HCT116 (cell line): ENCODE data around the gene MOGAT3. TPM values are rescaled to one million over a fixed set of nuclear protein-coding genes. Genes with fewer than 3 reads are reported as not detected.

Experiments used
- ATAC-seq: fragments of 200-7000 bp; cut with Tn5 transposase; 2 replicates; pipeline ENCODE4 v1.9.1; 2020; ENCODE audit warnings: mild to moderate bottlenecking, moderate library complexity
- BruUV-seq: library from RNA; stranded (reverse); fragments of 400-500 nt; replicated peaks from 2 replicates; lab custom pipeline; 2021; lab: Mats Ljungman, UMichigan
- CTCF ChIA-PET: fragments of 300-600 bp; sonication (Branson Sonifier 250); formaldehyde crosslinking; loops from one replicate; lab custom pipeline; 2021; ENCODE audit warnings: antibody characterized with exemption; lab: Charles Lee
- POLR2A ChIA-PET: fragments of 300-600, 350-600 bp; sonication (Branson Sonifier 250); formaldehyde crosslinking; loops from one replicate; lab custom pipeline; 2021; ENCODE audit warnings: antibody characterized with exemption; lab: Charles Lee
- RAD21 ChIA-PET, 2 experiments: fragments of 300-600 bp; sonication (Branson Sonifier 250); formaldehyde crosslinking; loops; one replicate each; lab custom pipeline; 2023; ENCODE audit warnings: low total read pairs in 2 of 2; ENCODE audit not compliant: uncharacterized antibody in 2 of 2, unreplicated experiment in 2 of 2, low non-redundant PET in 1 of 2; lab: Charles Lee
- DNase-seq: peaks from one replicate; pipeline ENCODE4 v3.0.0-alpha.2; 2010; ENCODE audit warnings: low read depth, low spot score
- H2AFZ ChIP-seq: fragments of 200-600 bp; shearing (Covaris generic), sonication (generic); 2 replicates; pipeline ENCODE4 v1.6.1; 2017; ENCODE audit warnings: low read depth, mixed run types, mixed read lengths, antibody characterized with exemption, low read length; ENCODE audit not compliant: poor library complexity, severe bottlenecking
- H3K27ac ChIP-seq: 2 replicates; pipeline ENCODE4 v1.5.1; 2012; ENCODE audit warnings: low read depth, low read length
- H3K27me3 ChIP-seq: fragments of 200-600 bp; sonication (generic); 2 replicates; pipeline ENCODE4 v1.6.1; 2016; ENCODE audit warnings: mixed run types, low read length, mixed read lengths; ENCODE audit not compliant: insufficient read depth
- H3K36me3 ChIP-seq, 2 experiments: fragments of 200-500 bp in 1 of 2; fragments of 200-600 bp in 1 of 2; sonication (Bioruptor generic) in 1 of 2; sonication (generic) in 1 of 2; 2 replicates each; pipeline versions ENCODE4 v1.5.1 to v1.6.1; 2014 to 2016; ENCODE audit warnings: low read length in 2 of 2, inconsistent platforms in 1 of 2, mixed read lengths in 1 of 2, mixed run types in 1 of 2; ENCODE audit not compliant: insufficient read depth in 2 of 2, control insufficient read depth in 1 of 2
- H3K4me1 ChIP-seq, 2 experiments: fragments of 200-600 bp in 1 of 2; sonication (generic) in 1 of 2; 2 replicates each; pipeline versions ENCODE4 v1.5.1 to v1.6.1; 2012 to 2017; ENCODE audit warnings: low read length in 2 of 2, inconsistent platforms in 1 of 2, mild to moderate bottlenecking in 1 of 2, mixed read lengths in 1 of 2, mixed run types in 1 of 2, moderate library complexity in 1 of 2; ENCODE audit not compliant: insufficient read depth in 2 of 2, control insufficient read depth in 1 of 2
- H3K4me2 ChIP-seq: fragments of 200-600 bp; sonication (generic); 2 replicates; pipeline ENCODE4 v1.6.1; 2017; ENCODE audit warnings: mixed run types, low read length, mixed read lengths
- H3K4me3 ChIP-seq, 2 experiments: fragments of 200-600 bp in 1 of 2; sonication (generic) in 1 of 2; replicated peaks in 1 of 2; 2 replicates each; pipeline ENCODE4 v1.5.1; 2011 to 2016; ENCODE audit warnings: low read length in 2 of 2, control low read depth in 1 of 2, low read depth in 1 of 2, mild to moderate bottlenecking in 1 of 2, mixed read lengths in 1 of 2, mixed run types in 1 of 2
- H3K79me2 ChIP-seq: fragments of 200-600 bp; sonication (generic); 2 replicates; pipeline ENCODE4 v1.6.1; 2017; ENCODE audit warnings: mild to moderate bottlenecking, mixed run types, low read length, moderate library complexity, mixed read lengths; ENCODE audit not compliant: insufficient read depth
- H3K9ac ChIP-seq: fragments of 200-600 bp; sonication (generic); 2 replicates; pipeline ENCODE4 v1.6.1; 2016; ENCODE audit warnings: low read length, mixed read lengths
- H3K9me2 ChIP-seq: fragments of 200-600 bp; sonication (generic), shearing (Covaris generic); 2 replicates; pipeline ENCODE4 v1.6.1; 2017; ENCODE audit warnings: mixed run types, mild to moderate bottlenecking, moderate library complexity; ENCODE audit not compliant: insufficient read depth
- H3K9me3 ChIP-seq, 2 experiments: fragments of 200-500 bp in 1 of 2; fragments of 200-600 bp in 1 of 2; sonication (Bioruptor generic) in 1 of 2; sonication (generic) in 1 of 2; 2 replicates each; pipeline ENCODE4 v1.6.1; 2014 to 2017; ENCODE audit warnings: low read length in 2 of 2, mixed read lengths in 2 of 2, inconsistent platforms in 1 of 2, low read depth in 1 of 2, mild to moderate bottlenecking in 1 of 2, mixed run types in 1 of 2, moderate library complexity in 1 of 2; ENCODE audit not compliant: control insufficient read depth in 1 of 2, insufficient read depth in 1 of 2
- H4K20me1 ChIP-seq: fragments of 200-600 bp; sonication (generic), shearing (Covaris generic); 2 replicates; pipeline ENCODE4 v1.6.1; 2017; ENCODE audit warnings: mixed run types, mild to moderate bottlenecking, moderate library complexity; ENCODE audit not compliant: insufficient read depth
- CBX3 ChIP-seq: IDR thresholded peaks from 2 replicates; pipeline ENCODE4 v1.6.1; 2012; ENCODE audit warnings: low read depth
- CEBPB ChIP-seq: IDR thresholded peaks from 2 replicates; pipeline ENCODE4 v1.6.1; 2012; ENCODE audit warnings: low read depth
- EGR1 ChIP-seq: IDR thresholded peaks from 2 replicates; pipeline ENCODE4 v1.6.1; 2012; ENCODE audit warnings: low read depth
- ELF1 ChIP-seq: IDR thresholded peaks from 2 replicates; pipeline ENCODE4 v1.6.1; 2012; ENCODE audit warnings: low read depth, borderline replicate concordance
- EZH2 ChIP-seq: fragments of 200-600 bp; sonication (generic); IDR thresholded peaks from 2 replicates; pipeline ENCODE4 v1.6.1; 2017; ENCODE audit warnings: antibody characterized with exemption, mixed run types
- EZH2phosphoT487 ChIP-seq: fragments of 200-600 bp; IDR thresholded peaks from 2 replicates; pipeline ENCODE4 v1.6.1; 2018; ENCODE audit warnings: antibody characterized with exemption, borderline replicate concordance
- FOSL1 ChIP-seq: IDR thresholded peaks from 2 replicates; pipeline ENCODE4 v1.6.1; 2012; ENCODE audit warnings: low read depth
- POLR2A ChIP-seq: IDR thresholded peaks from 2 replicates; pipeline ENCODE4 v1.7.0; 2011; ENCODE audit warnings: borderline replicate concordance; ENCODE audit not compliant: insufficient read depth, insufficient read length; ENCODE audit errors: extremely low read depth
- SIN3A ChIP-seq: IDR thresholded peaks from 2 replicates; pipeline ENCODE4 v1.6.1; 2012; ENCODE audit warnings: low read depth
- YY1 ChIP-seq: IDR thresholded peaks from 2 replicates; pipeline ENCODE4 v1.6.1; 2011; ENCODE audit warnings: low read length, low read depth, moderate library complexity, mild to moderate bottlenecking; ENCODE audit not compliant: insufficient replicate concordance; ENCODE audit errors: extremely low read depth
- ZBTB33 ChIP-seq: IDR thresholded peaks from 2 replicates; pipeline ENCODE4 v1.6.1; 2011; ENCODE audit warnings: mild to moderate bottlenecking, low read length, moderate library complexity; ENCODE audit not compliant: insufficient replicate concordance; ENCODE audit errors: extremely low read depth
- ZNF274 ChIP-seq: fragments of 200-500 bp; sonication (Bioruptor generic); IDR thresholded peaks from 2 replicates; pipeline ENCODE4 v1.6.1; 2014; ENCODE audit warnings: mild to moderate bottlenecking, low read depth, low read length, inconsistent platforms
- intact Hi-C: fragments of 100-400 bp; cut with micrococcal nuclease; formaldehyde crosslinking; loops from 2 replicates; pipeline ENCODE4 v1.10.0; 2022
- total RNA-seq: library from RNA; stranded (reverse); gene quantifications from one replicate; pipeline ENCODE4 v1.2.1, GENCODE V29; 2021; ENCODE audit not compliant: unreplicated experiment
- TF ChIP-seq, protein P1 (sequence below): IDR thresholded peaks from 2 replicates; pipeline ENCODE4 v1.6.1; 2012
- TF ChIP-seq, protein P2 (sequence below), 3 experiments: fragments of 200-600 bp in 1 of 3; sonication (generic) in 1 of 3; IDR thresholded peaks in 2 of 3; conservative IDR thresholded peaks in 1 of 3; 2 replicates each; pipeline ENCODE4 v1.5.1; 2012 to 2017; ENCODE audit warnings: low read depth in 2 of 3, low read length in 2 of 3, antibody characterized with exemption in 1 of 3, borderline replicate concordance in 1 of 3, control low read depth in 1 of 3, mild to moderate bottlenecking in 1 of 3, mixed read lengths in 1 of 3, mixed run types in 1 of 3, moderate library complexity in 1 of 3; ENCODE audit not compliant: insufficient read depth in 1 of 3

MOGAT3 gene
- total RNA-seq, 1 experiment from 2014 or later = not detected

- ATAC-seq (no peak), DNase-seq (no peak)
- Histone ChIP-seq H3K27ac (no peak overlapping the region), H3K4me1 (no peaks in the 10 kb centered on the region), H3K27me3 (no peaks in the 10 kb centered on the region), H4K20me1 (no peaks in the 10 kb centered on the region), H3K4me3 (no peak overlapping the region), H3K4me2 (no peak overlapping the region), H3K9ac (no peak overlapping the region), H3K36me3 (peaks cover 8 to 9% of the 10 kb centered on the region in 2 experiments; a peak in 3 of 4 replicates), H3K9me3 (no peaks in the 10 kb centered on the region), H3K9me2 (no peaks in the 10 kb centered on the region), H3K79me2 (no peaks in the 10 kb centered on the region), H2AFZ (no peak overlapping the region)
- TF ChIP-seq ELF1 = no peak
- TF ChIP-seq EZH2phosphoT487 = no peak
- no peak for TF ChIP-seq ZNF274
- TF ChIP-seq, protein P1, sequence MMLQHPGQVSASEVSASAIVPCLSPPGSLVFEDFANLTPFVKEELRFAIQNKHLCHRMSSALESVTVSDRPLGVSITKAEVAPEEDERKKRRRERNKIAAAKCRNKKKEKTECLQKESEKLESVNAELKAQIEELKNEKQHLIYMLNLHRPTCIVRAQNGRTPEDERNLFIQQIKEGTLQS = no peak
- no peak for TF ChIP-seq EGR1
- TF ChIP-seq, protein P2, sequence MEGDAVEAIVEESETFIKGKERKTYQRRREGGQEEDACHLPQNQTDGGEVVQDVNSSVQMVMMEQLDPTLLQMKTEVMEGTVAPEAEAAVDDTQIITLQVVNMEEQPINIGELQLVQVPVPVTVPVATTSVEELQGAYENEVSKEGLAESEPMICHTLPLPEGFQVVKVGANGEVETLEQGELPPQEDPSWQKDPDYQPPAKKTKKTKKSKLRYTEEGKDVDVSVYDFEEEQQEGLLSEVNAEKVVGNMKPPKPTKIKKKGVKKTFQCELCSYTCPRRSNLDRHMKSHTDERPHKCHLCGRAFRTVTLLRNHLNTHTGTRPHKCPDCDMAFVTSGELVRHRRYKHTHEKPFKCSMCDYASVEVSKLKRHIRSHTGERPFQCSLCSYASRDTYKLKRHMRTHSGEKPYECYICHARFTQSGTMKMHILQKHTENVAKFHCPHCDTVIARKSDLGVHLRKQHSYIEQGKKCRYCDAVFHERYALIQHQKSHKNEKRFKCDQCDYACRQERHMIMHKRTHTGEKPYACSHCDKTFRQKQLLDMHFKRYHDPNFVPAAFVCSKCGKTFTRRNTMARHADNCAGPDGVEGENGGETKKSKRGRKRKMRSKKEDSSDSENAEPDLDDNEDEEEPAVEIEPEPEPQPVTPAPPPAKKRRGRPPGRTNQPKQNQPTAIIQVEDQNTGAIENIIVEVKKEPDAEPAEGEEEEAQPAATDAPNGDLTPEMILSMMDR (IDR thresholded peaks at IDR 0.05 in 2 of 3, conservative IDR thresholded peaks at IDR 0.05 in 1 of 3; ENCODE audit: borderline replicate concordance in 1 of 3, insufficient read depth in 1 of 3, low read depth in 2 of 3, low read length in 2 of 3) = no peak
- TF ChIP-seq POLR2A = no peak
- TF ChIP-seq YY1 = no peak
- TF ChIP-seq ZBTB33 = no peak
- TF ChIP-seq FOSL1 = no peak
- TF ChIP-seq CEBPB = no peak
- TF ChIP-seq EZH2 = no peak
- no peak for TF ChIP-seq SIN3A
- TF ChIP-seq CBX3 = no peak
- BruUV-seq = no TSS peak
- ChIA-PET CTCF (no interaction called here), POLR2A (interaction anchor here (1.5 kb wide), 1 partner anchor 9 kb away, joined by 4 read pairs; the partner anchor contains the start of genes PLOD3 and ZNHIT1), RAD21 (no interaction called here)
- intact Hi-C loops = no loop called here
Observed at GRCh38 chr7:101208794-101209193, 8.0 kb upstream of the MOGAT3 start.
